GM13976 (cell line): ENCODE measurements around the gene ARMCX6.

Experiments
- DNase-seq: peaks from one replicate; pipeline ENCODE4 v3.0.0; 2012; ENCODE audit warnings: low spot score
- in situ Hi-C: fragments of 300-500 bp; cut with MboI; formaldehyde crosslinking; loops from one replicate; pipeline ENCODE4 v1.12.0; 2022; ENCODE audit warnings: low sequenced_read_pairs, mixed read lengths, inconsistent platforms; ENCODE audit not compliant: unreplicated experiment
- TF ChIP-seq, protein P1 (sequence below): IDR thresholded peaks from 2 replicates; pipeline ENCODE4 v1.5.1; 2012; ENCODE audit warnings: borderline replicate concordance, mild to moderate bottlenecking; ENCODE audit not compliant: insufficient read depth; ENCODE audit errors: extremely low read depth, missing control alignments, control extremely low read depth

ARMCX6 gene

GRCh38 chrX:101595739-101596419 is 21.9 kb downstream of the ARMCX6 start:
- TF ChIP-seq, protein P1, sequence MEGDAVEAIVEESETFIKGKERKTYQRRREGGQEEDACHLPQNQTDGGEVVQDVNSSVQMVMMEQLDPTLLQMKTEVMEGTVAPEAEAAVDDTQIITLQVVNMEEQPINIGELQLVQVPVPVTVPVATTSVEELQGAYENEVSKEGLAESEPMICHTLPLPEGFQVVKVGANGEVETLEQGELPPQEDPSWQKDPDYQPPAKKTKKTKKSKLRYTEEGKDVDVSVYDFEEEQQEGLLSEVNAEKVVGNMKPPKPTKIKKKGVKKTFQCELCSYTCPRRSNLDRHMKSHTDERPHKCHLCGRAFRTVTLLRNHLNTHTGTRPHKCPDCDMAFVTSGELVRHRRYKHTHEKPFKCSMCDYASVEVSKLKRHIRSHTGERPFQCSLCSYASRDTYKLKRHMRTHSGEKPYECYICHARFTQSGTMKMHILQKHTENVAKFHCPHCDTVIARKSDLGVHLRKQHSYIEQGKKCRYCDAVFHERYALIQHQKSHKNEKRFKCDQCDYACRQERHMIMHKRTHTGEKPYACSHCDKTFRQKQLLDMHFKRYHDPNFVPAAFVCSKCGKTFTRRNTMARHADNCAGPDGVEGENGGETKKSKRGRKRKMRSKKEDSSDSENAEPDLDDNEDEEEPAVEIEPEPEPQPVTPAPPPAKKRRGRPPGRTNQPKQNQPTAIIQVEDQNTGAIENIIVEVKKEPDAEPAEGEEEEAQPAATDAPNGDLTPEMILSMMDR, result peak; percentile 32
- DNase-seq, result peak; percentile 69
- in situ Hi-C loops, result no loop called here
